Uterus (tissue), 4 donors: ENCODE data around the gene ZCRB1. TPM values are rescaled to one million over a fixed set of nuclear protein-coding genes. Genes with fewer than 3 reads are reported as not detected.

Source experiments
- DNase-seq, 2 donors: peaks; one replicate each; pipeline ENCODE4 v3.0.0-alpha.2; 2019 to 2020
- H3K27ac ChIP-seq, 2 donors: fragments of 200-600 bp; sonication (generic); 1 replicate in 1 of 2; 2 replicates in 1 of 2; pipeline ENCODE4 v1.5.1; 2016 to 2018
- H3K27me3 ChIP-seq, 2 donors: fragments of 200-600 bp; sonication (generic); one replicate each; pipeline ENCODE4 v1.5.1; 2018 to 2019; ENCODE audit warnings: control low read depth in 1 of 2
- H3K36me3 ChIP-seq, 2 donors: fragments of 200-600 bp; sonication (generic); one replicate each; pipeline ENCODE4 v1.5.1; 2019; ENCODE audit warnings: control low read depth in 1 of 2
- H3K4me1 ChIP-seq, 2 donors: fragments of 200-600 bp; sonication (generic); one replicate each; pipeline ENCODE4 v1.5.1; 2018 to 2019; ENCODE audit warnings: control low read depth in 1 of 2
- H3K4me3 ChIP-seq, 2 donors: fragments of 200-600 bp; sonication (generic); 1 replicate in 1 of 2; 2 replicates in 1 of 2; pipeline ENCODE4 v1.5.1; 2018 to 2019; ENCODE audit warnings: mild to moderate bottlenecking in 1 of 2
- H3K9me3 ChIP-seq, 2 donors: fragments of 200-600 bp; sonication (generic); one replicate each; pipeline ENCODE4 v1.5.1; 2019; ENCODE audit warnings: control low read depth in 1 of 2
- CTCF ChIP-seq, 4 experiments: fragments of 200-600 bp in 2 of 4; fragments of 450-650 bp in 2 of 4; sonication (generic) in 2 of 4; IDR thresholded peaks; one replicate each; pipeline ENCODE4 v1.5.1; 2016 to 2019; ENCODE audit warnings: antibody characterized with exemption in 4 of 4, mild to moderate bottlenecking in 2 of 4, moderate library complexity in 1 of 4
- POLR2A ChIP-seq, 2 donors: fragments of 450-650 bp; IDR thresholded peaks; one replicate each; pipeline ENCODE4 v1.6.1; 2016; ENCODE audit warnings: antibody characterized with exemption in 2 of 2, mild to moderate bottlenecking in 1 of 2, moderate library complexity in 1 of 2
- intact Hi-C: fragments of 100-400 bp; cut with DNase I; formaldehyde crosslinking; loops from one replicate; pipeline ENCODE4 v1.15.1; 2023; ENCODE audit warnings: low total_unique reads
- total RNA-seq, 4 donors: library from RNA; depleted of rRNA in 3 of 4; stranded (reverse); fragments of >200 nt in 3 of 4; gene quantifications; one replicate each; pipeline versions ENCODE4 v1.1.0 to v1.2.4, GENCODE V29; 2014 to 2023
- donor health status: DM: yes; HTN: yes; CAD: no.

ZCRB1 gene
- total RNA-seq, 4 donors from 2014 or later, result 19.8 to 44.1 (median 29.4) TPM

DNA sequence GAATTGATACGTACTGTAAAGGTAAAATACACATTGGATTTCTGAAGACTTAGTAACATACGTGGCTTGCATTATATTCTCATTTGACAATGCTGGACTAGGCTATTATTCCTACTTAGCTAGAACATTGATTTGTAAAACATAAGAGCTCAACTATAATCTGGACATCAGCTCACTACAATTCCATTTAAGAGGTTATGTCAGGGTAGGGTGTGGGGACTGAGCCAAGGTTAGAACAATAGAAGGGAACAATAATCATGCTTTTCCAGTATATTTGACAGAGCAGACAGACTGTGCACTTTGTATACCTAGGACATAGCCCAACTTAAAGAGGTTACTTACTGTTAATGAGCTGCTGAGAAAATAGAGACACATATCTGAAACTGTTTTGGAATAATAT lies 10.8 kb downstream of the ZCRB1 start:
- intact Hi-C loops, result no loop called here
- no peak overlapping the region for H3K27ac ChIP-seq
- TF ChIP-seq POLR2A (IDR thresholded peaks at IDR 0.05), result no peak
- TF ChIP-seq CTCF (IDR thresholded peaks at IDR 0.05), result no peak

DNA sequence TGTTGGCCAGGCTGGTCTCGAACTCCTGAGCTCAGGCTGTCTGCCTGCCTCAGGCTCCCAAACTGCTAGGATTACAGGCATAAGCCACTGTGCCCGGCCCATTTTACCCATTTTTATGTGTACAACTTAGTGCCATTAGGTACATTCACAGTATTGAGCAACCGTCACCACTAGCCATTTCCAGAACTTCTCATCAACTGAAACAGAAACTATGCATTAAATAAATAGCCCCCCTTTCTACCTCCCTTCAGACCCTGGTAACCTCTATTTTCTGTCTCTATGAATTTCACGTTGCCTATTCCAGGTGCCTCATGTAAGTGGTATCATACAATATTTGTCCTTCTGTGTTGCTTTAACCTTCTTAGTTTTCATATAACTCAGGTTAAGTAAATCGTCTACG lies 15.9 kb downstream of the ZCRB1 start:
- no peaks in the 10 kb centered on the region for H3K27me3 ChIP-seq

More for the DNA sequence above, 10.8 kb downstream of the ZCRB1 start:
- no peak for DNase-seq
- no peaks in the 10 kb centered on the region for H3K4me1 ChIP-seq
- no peaks in the 10 kb centered on the region for H3K27me3 ChIP-seq
- H3K36me3 ChIP-seq, result no peaks in the 10 kb centered on the region
- no peaks in the 10 kb centered on the region for H3K9me3 ChIP-seq
- H3K4me3 ChIP-seq, result no peak overlapping the region

GRCh38 chr12:42308390-42308789 lies 17.5 kb downstream of the ZCRB1 start:
- no peaks in the 10 kb centered on the region for H3K27me3 ChIP-seq
- no peak for DNase-seq
- no peak overlapping the region for H3K4me3 ChIP-seq
- H3K27ac ChIP-seq, result no peak overlapping the region
- H3K4me1 ChIP-seq, result no peaks in the 10 kb centered on the region
- TF ChIP-seq CTCF (IDR thresholded peaks at IDR 0.05) (no peak), POLR2A (IDR thresholded peaks at IDR 0.05) (no peak)
- H3K9me3 ChIP-seq, result no peaks in the 10 kb centered on the region
- intact Hi-C loops, result no loop called here
- H3K36me3 ChIP-seq, result no peaks in the 10 kb centered on the region

More for the DNA sequence above, 15.9 kb downstream of the ZCRB1 start:
- TF ChIP-seq CTCF (IDR thresholded peaks at IDR 0.05) (no peak), POLR2A (IDR thresholded peaks at IDR 0.05) (no peak)
- no peak overlapping the region for H3K4me3 ChIP-seq
- no peaks in the 10 kb centered on the region for H3K9me3 ChIP-seq
- H3K4me1 ChIP-seq, result no peaks in the 10 kb centered on the region
- intact Hi-C loops, result no loop called here
- H3K36me3 ChIP-seq, result no peaks in the 10 kb centered on the region
- no peak overlapping the region for H3K27ac ChIP-seq
- no peak for DNase-seq

DNA sequence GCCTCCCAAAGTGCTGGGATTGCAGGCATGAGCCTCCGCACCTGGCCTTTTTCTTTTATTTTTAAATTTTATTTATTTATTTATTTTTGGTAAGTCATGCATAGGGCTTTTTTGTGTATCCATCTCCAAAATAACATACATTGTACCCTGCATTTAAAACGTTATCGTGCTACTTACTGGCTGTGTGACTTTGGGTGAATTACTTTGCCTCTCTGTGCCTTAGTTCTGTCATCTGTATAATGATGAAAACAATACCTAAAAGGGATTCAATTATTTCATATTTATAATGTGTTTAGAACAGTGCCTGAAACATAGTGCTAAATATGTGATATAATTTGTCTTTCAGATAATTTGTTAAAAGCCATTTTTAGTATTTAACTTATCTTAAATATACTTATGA lies 19.6 kb downstream of the ZCRB1 start:
- intact Hi-C loops, result no loop called here
- DNase-seq, result no peak
- H3K27ac ChIP-seq, result no peak overlapping the region
- H3K4me3 ChIP-seq, result no peak overlapping the region
- no peaks in the 10 kb centered on the region for H3K36me3 ChIP-seq
- TF ChIP-seq POLR2A (IDR thresholded peaks at IDR 0.05), result no peak
- TF ChIP-seq CTCF (IDR thresholded peaks at IDR 0.05), result no peak
- no peaks in the 10 kb centered on the region for H3K27me3 ChIP-seq
- no peaks in the 10 kb centered on the region for H3K4me1 ChIP-seq
- H3K9me3 ChIP-seq, result no peaks in the 10 kb centered on the region

GRCh38 chr12:42299392-42300308 lies 26.2 kb downstream of the ZCRB1 start:
- Histone ChIP-seq H3K4me3 (no peak overlapping the region), H3K36me3 (no peaks in the 10 kb centered on the region), H3K4me1 (no peaks in the 10 kb centered on the region), H3K27ac (no peak overlapping the region), H3K9me3 (no peaks in the 10 kb centered on the region), H3K27me3 (no peaks in the 10 kb centered on the region)
- no peak for DNase-seq
- TF ChIP-seq POLR2A (IDR thresholded peaks at IDR 0.05) (no peak), CTCF (IDR thresholded peaks at IDR 0.05) (no peak)
- intact Hi-C loops, result no loop called here
